Middle frontal gyrus (tissue), 1 donor: Measurements from ENCODE around the gene ABCC9.
"Not testable (repeated sequence)": the region's sequence is repeated elsewhere in the genome, so short reads cannot be mapped to it uniquely, and the experiment has no call there.

Experiments
- DNase-seq: peaks from one replicate; pipeline ENCODE4 v3.0.0-alpha.2; 2015; ENCODE audit warnings: low spot score; ENCODE audit errors: extremely low spot score

Gene ABCC9

DNA sequence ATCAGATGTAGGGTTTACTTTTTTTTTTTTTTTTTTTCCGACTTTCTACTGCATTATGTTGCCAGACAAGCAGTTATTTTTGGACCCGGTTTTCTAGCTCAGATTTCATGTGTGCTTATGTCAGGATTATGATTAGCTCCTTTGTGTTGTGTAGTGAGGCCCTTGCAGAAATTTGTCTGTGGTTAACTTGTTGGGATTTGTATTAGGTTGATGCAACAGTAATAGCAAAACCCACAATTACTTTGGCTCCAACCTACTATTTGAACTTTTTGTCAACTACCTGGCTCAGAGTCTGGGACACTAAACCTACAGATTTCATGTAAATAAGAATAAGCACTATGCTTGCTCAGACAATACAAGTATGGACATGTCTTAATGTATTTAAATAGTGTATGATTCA is 122.6 kb downstream of the ABCC9 start:
- DNase-seq = no peak

- DNase-seq = no peak
These were observed 125.7 kb downstream of the ABCC9 start for GRCh38 chr12:21815306-21816062.

GRCh38 chr12:21814814-21815213 is 126.4 kb downstream of the ABCC9 start:
- DNase-seq = no peak

GRCh38 chr12:21814327-21814726 is 126.9 kb downstream of the ABCC9 start:
- no peak for DNase-seq

- no peak for DNase-seq
These were observed 127.5 kb downstream of the ABCC9 start for GRCh38 chr12:21813751-21814150.

- no peak for DNase-seq
These were observed 128.1 kb downstream of the ABCC9 start for GRCh38 chr12:21813125-21813524.

DNA sequence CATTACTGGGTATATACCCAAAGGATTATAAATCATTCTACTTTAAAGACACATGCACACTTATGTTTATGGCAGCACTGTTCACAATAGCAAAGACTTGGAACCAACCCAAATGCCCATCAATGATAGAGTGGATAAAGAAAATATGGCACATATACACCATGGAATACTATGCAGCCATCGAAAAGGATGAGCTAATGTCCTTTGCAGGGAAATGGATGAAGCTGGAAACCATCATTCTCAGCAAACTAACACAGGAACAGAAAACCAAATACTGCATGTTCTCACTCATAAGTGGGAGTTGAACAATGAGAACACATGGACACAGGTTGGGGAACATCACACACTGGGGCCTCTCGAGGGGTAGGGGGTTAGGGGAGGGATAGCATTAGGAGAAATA is 128.9 kb downstream of the ABCC9 start:
- not testable (repeated sequence) for DNase-seq

GRCh38 chr12:21809100-21809499 is 132.1 kb downstream of the ABCC9 start:
- no peak for DNase-seq

DNA sequence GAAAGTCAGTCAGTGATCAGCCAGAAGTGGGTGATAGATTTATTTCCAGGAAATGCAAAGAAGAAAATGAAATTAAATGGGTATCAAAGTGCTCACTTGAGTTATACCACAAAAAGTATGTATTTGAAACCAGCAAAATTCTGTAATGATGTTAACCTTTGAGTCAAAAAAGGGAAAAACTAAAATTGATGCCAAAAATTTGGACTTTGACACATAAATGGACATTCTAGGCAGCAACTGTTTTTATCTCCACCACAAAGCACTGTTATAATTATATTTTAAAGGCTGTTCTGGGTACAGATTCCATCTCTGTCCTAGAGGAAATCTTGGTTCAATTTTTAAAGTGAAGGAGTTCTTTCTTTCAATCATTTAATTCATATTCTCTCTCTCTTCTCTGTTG is 135.0 kb downstream of the ABCC9 start:
- no peak for DNase-seq

GRCh38 chr12:21801522-21802288 is 139.5 kb downstream of the ABCC9 start:
- DNase-seq = no peak

DNA sequence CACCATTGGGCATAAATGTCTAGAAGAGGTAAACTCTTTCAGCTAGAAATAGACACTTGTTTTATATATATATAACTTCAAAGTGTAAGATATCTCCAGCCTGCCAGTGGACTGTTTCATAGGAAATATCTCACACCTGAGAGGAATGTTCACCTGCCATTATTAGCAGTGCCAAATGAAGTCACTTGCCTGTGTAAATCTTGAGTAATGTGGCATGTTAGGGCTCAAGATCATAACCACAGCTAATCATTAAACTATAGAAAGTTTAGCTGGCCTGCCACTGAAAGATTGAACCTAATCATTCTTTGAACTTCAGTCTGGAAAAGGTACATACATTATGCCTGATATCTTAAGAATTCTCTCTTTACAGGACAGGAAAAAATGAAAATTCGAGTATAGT is 141.2 kb downstream of the ABCC9 start:
- DNase-seq = no peak

- no peak for DNase-seq
These were observed 143.7 kb downstream of the ABCC9 start for GRCh38 chr12:21797539-21797938.

DNA sequence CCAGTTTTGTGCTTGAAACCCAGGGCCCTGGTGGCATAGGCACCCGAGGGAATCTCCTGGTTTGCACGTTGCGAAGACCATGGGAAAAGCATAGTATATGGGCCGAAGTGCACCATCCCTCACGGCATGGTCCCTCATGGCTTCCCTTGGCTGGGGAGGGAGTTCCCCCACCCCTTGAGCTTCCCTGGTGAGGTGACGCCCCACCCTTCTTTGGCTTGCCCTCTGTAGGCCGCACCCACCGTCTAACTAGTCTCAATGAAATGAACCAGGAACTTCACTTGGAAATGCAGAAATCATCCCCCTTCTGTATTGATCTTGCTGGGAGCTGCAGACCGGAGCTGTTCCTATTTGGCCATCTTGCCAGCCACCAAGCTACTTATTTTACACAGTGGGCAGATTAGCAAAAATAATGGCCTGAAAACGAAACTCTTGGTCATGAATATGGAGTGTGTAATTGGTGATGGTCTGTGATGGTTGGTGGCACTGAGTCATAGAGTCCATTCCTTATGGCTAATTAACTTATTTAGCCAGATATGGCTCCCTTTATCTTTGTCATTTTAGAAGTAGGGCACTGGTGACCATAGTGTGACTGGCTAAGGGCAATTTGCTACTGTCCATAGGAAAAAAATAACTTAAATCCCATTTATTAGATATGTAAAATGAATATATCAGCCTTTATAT is 145.4 kb downstream of the ABCC9 start:
- DNase-seq = no peak

DNA sequence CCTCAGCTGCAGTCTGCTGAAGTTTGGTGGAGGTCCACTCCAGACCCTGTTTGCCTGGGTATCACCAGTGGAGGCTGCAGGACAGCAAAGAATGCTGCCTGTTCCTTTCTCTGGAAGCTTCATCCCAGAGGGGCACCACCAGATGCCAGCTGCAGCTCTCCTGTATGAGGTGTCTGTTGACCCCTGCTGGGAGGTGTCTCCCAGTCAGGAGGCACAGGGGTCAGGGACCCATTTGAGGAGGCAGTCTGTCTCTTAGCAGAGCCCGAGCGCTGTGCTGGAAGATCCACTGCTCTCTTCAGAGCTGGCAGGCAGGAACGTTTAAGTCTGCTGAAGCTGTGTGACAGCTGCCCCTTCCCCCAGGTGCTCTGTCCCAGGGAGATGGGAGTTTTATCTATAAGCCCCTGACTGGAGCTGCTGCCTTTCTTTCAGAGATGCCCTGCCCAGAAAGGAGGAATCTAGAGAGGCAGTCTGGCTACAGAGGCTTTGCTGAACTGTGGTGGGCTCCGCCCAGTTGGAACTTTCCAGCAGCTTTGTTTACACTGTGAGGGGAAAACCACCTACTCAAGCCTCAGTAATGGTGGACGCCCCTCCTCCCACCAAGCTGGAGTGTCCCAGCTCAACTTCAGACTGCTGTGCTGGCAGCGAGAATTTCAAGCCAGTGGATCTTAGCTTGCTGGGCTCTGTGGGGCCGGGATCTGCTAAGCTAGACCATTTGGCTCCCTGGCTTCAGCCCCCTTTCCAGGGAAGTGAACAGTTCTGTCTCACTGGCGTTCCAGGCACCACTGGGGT is 146.2 kb downstream of the ABCC9 start:
- not testable (repeated sequence) for DNase-seq

DNA sequence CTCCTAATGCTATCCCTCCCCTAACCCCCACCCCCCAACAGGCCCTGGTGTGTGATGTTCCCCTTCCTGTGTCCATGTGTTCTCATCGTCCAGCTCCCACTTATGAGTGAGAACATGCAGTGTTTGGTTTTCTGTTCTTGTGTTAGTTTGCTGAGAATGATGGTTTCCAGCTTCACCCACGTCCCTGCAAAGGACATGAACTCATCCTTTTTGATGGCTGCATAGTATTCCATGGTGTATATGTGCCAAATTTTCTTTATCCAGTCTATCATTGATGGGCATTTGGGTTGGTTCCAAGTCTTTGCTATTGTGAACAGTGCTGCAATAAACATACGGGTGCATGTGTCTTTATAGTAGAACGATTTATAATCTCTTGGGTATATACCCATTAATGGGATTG is 151.5 kb downstream of the ABCC9 start:
- not testable (repeated sequence) for DNase-seq

GRCh38 chr12:21788089-21788983 is 152.9 kb downstream of the ABCC9 start:
- no peak for DNase-seq

GRCh38 chr12:21786041-21786531 is 155.1 kb downstream of the ABCC9 start:
- DNase-seq = no peak

GRCh38 chr12:21782723-21783122 is 158.5 kb downstream of the ABCC9 start:
- DNase-seq = not testable (repeated sequence)

- no peak for DNase-seq
These were observed 160.4 kb downstream of the ABCC9 start for GRCh38 chr12:21780786-21781185.

- no peak for DNase-seq
These were observed 165.1 kb downstream of the ABCC9 start for GRCh38 chr12:21776175-21776574.
